ENCODE data around the gene UNCX.
"Not testable (repeated sequence)": the region's sequence is repeated elsewhere in the genome, so short reads cannot be mapped to it uniquely, and the experiment has no call there.

GRCh38 chr7:1196441-1196840, 36.2 kb upstream of the UNCX start:
- not testable (repeated sequence) for TF ChIP-seq EZH2phosphoT487 (IDR thresholded peaks at IDR 0.05; ENCODE audit: borderline replicate concordance); CTCF (conservative IDR thresholded peaks at IDR 0.05; ENCODE audit: low read length)
